Caco-2 (cell line): ENCODE measurements around the gene CCL13. TPM values are rescaled to one million over a fixed set of nuclear protein-coding genes. Genes with fewer than 3 reads are reported as not detected.

Experiments used
- BruUV-seq: library from RNA; stranded (reverse); fragments of 400-500 nt; replicated peaks from 2 replicates; lab custom pipeline; 2021; lab: Mats Ljungman, UMichigan
- CTCF ChIA-PET: fragments of 300-600 bp; sonication (Branson Sonifier 250); formaldehyde crosslinking; loops from one replicate; lab custom pipeline; 2022; ENCODE audit warnings: antibody characterized with exemption; lab: Charles Lee
- POLR2A ChIA-PET: fragments of 300-600 bp; sonication (Branson Sonifier 250); formaldehyde crosslinking; loops from one replicate; lab custom pipeline; 2022; ENCODE audit warnings: antibody characterized with exemption; lab: Charles Lee
- DNase-seq, 2 experiments: peaks; one replicate each; pipeline versions ENCODE4 v3.0.0 to v3.0.0-alpha.2; 2020 to 2022
- H3K27me3 ChIP-seq: replicated peaks from 2 replicates; pipeline ENCODE4 v1.6.0; 2011; ENCODE audit warnings: low read length; ENCODE audit not compliant: control insufficient read depth, insufficient read depth
- H3K36me3 ChIP-seq: 2 replicates; pipeline ENCODE4 v1.5.1; 2011; ENCODE audit warnings: low read length; ENCODE audit not compliant: control insufficient read depth, insufficient read depth
- H3K4me1 ChIP-seq: fragments of 250-450 bp; sonication (Bioruptor Pico); 2 replicates; pipeline ENCODE4 v1.5.1; 2020; ENCODE audit warnings: mild to moderate bottlenecking
- H3K4me3 ChIP-seq: 2 replicates; pipeline ENCODE4 v1.5.1; 2011; ENCODE audit warnings: low read depth, mild to moderate bottlenecking, control low read depth, low read length
- H3K9me3 ChIP-seq: fragments of 250-450 bp; sonication (Bioruptor Pico); 2 replicates; pipeline ENCODE4 v1.5.1; 2020; ENCODE audit warnings: mild to moderate bottlenecking, moderate library complexity
- H3K27ac Mint-ChIP-seq: one replicate; pipeline ENCODE4 v1.8.0; 2022; ENCODE audit warnings: mixed read lengths; ENCODE audit not compliant: unreplicated experiment
- H3K27me3 Mint-ChIP-seq: one replicate; pipeline ENCODE4 v1.8.0; 2022; ENCODE audit warnings: mixed read lengths; ENCODE audit not compliant: insufficient read depth, unreplicated experiment
- H3K36me3 Mint-ChIP-seq: one replicate; pipeline ENCODE4 v1.8.0; 2022; ENCODE audit warnings: mild to moderate bottlenecking, mixed read lengths; ENCODE audit not compliant: insufficient read depth, unreplicated experiment
- H3K4me1 Mint-ChIP-seq: one replicate; pipeline ENCODE4 v1.8.0; 2022; ENCODE audit warnings: low read depth, mixed read lengths; ENCODE audit not compliant: unreplicated experiment
- H3K4me3 Mint-ChIP-seq: one replicate; pipeline ENCODE4 v1.8.0; 2022; ENCODE audit warnings: mild to moderate bottlenecking, moderate library complexity, mixed read lengths; ENCODE audit not compliant: unreplicated experiment
- H3K9me3 Mint-ChIP-seq: one replicate; pipeline ENCODE4 v1.8.0; 2022; ENCODE audit warnings: mixed read lengths; ENCODE audit not compliant: unreplicated experiment
- intact Hi-C: fragments of 100-400 bp; cut with micrococcal nuclease; formaldehyde crosslinking; loops from one replicate; pipeline ENCODE4 v1.10.0; 2022; ENCODE audit not compliant: unreplicated experiment
- total RNA-seq: library from RNA; stranded (reverse); gene quantifications from 2 replicates; pipeline ENCODE4 v1.2.3, GENCODE V29; 2022
- TF ChIP-seq, protein P1 (sequence below), 2 experiments: fragments of 200-600 bp in 1 of 2; IDR thresholded peaks; 1 replicate in 1 of 2; 2 replicates in 1 of 2; pipeline versions ENCODE4 v1.5.1 to v1.8.0; 2011 to 2022; ENCODE audit warnings: antibody characterized with exemption in 1 of 2, control low read depth in 1 of 2, inconsistent platforms in 1 of 2, low read depth in 1 of 2, low read length in 1 of 2, mild to moderate bottlenecking in 1 of 2, moderate library complexity in 1 of 2; ENCODE audit not compliant: insufficient read depth in 1 of 2, severe bottlenecking in 1 of 2, unreplicated experiment in 1 of 2

The CCL13 gene
- total RNA-seq, 1 experiment from 2014 or later, result not detected

GRCh38 chr17:34397265-34397664 lies 41.0 kb downstream of the CCL13 start:
- Mint-ChIP-seq H3K27me3 (peaks cover 33% of the 10 kb centered on the region), H3K4me1 (no peaks in the 10 kb centered on the region), H3K36me3 (no peaks in the 10 kb centered on the region), H3K9me3 (no peaks in the 10 kb centered on the region), H3K27ac (no peak overlapping the region), H3K4me3 (no peak overlapping the region)
- CTCF ChIA-PET, result no interaction called here
- no peak for DNase-seq
- Histone ChIP-seq H3K36me3 (no peaks in the 10 kb centered on the region), H3K27me3 (no peaks in the 10 kb centered on the region), H3K9me3 (no peaks in the 10 kb centered on the region), H3K4me3 (no peak overlapping the region), H3K4me1 (no peaks in the 10 kb centered on the region)
- POLR2A ChIA-PET, result no interaction called here
- BruUV-seq, result no TSS peak
- intact Hi-C loops, result no loop called here
- TF ChIP-seq, protein P1, sequence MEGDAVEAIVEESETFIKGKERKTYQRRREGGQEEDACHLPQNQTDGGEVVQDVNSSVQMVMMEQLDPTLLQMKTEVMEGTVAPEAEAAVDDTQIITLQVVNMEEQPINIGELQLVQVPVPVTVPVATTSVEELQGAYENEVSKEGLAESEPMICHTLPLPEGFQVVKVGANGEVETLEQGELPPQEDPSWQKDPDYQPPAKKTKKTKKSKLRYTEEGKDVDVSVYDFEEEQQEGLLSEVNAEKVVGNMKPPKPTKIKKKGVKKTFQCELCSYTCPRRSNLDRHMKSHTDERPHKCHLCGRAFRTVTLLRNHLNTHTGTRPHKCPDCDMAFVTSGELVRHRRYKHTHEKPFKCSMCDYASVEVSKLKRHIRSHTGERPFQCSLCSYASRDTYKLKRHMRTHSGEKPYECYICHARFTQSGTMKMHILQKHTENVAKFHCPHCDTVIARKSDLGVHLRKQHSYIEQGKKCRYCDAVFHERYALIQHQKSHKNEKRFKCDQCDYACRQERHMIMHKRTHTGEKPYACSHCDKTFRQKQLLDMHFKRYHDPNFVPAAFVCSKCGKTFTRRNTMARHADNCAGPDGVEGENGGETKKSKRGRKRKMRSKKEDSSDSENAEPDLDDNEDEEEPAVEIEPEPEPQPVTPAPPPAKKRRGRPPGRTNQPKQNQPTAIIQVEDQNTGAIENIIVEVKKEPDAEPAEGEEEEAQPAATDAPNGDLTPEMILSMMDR (IDR thresholded peaks at IDR 0.05; ENCODE audit: insufficient read depth in 1 of 2, low read depth in 1 of 2, low read length in 1 of 2, severe bottlenecking in 1 of 2, unreplicated experiment in 1 of 2), result no peak

- Histone ChIP-seq H3K27me3 (no peaks in the 10 kb centered on the region; the same call in 1 of the 2 replicates), H3K4me3 (no peak overlapping the region), H3K9me3 (no peaks in the 10 kb centered on the region), H3K36me3 (no peaks in the 10 kb centered on the region), H3K4me1 (no peaks in the 10 kb centered on the region)
- H3K9me3 Mint-ChIP-seq, result no peaks in the 10 kb centered on the region
- intact Hi-C loops, result no loop called here
- POLR2A ChIA-PET, result no interaction called here
- no TSS peak for BruUV-seq
- TF ChIP-seq, protein P1 (IDR thresholded peaks at IDR 0.05; ENCODE audit: insufficient read depth in 1 of 2, low read depth in 1 of 2, low read length in 1 of 2, severe bottlenecking in 1 of 2, unreplicated experiment in 1 of 2), result no peak
- peaks cover 31% of the 10 kb centered on the region for H3K27me3 Mint-ChIP-seq
- H3K27ac Mint-ChIP-seq, result no peak overlapping the region
- H3K36me3 Mint-ChIP-seq, result no peaks in the 10 kb centered on the region
- no peak for DNase-seq
- no peaks in the 10 kb centered on the region for H3K4me1 Mint-ChIP-seq
- CTCF ChIA-PET, result no interaction called here
- no peak overlapping the region for H3K4me3 Mint-ChIP-seq
Measured at GRCh38 chr17:34398990-34399389, 42.7 kb downstream of the CCL13 start.

- TF ChIP-seq, protein P1 (IDR thresholded peaks at IDR 0.05; ENCODE audit: insufficient read depth in 1 of 2, low read depth in 1 of 2, low read length in 1 of 2, severe bottlenecking in 1 of 2, unreplicated experiment in 1 of 2), result no peak
- Mint-ChIP-seq H3K4me1 (no peaks in the 10 kb centered on the region), H3K4me3 (no peak overlapping the region), H3K36me3 (no peaks in the 10 kb centered on the region), H3K27me3 (peaks cover 26% of the 10 kb centered on the region), H3K27ac (no peak overlapping the region), H3K9me3 (no peaks in the 10 kb centered on the region)
- intact Hi-C loops, result no loop called here
- ChIA-PET POLR2A (no interaction called here), CTCF (no interaction called here)
- H3K4me1 ChIP-seq, result no peaks in the 10 kb centered on the region
- no peaks in the 10 kb centered on the region; the same call in 1 of the 2 replicates for H3K27me3 ChIP-seq
- H3K9me3 ChIP-seq, result no peaks in the 10 kb centered on the region
- no peak overlapping the region for H3K4me3 ChIP-seq
- no peak for DNase-seq
- no peaks in the 10 kb centered on the region for H3K36me3 ChIP-seq
- BruUV-seq, result no TSS peak
Measured at GRCh38 chr17:34399725-34400124, 43.4 kb downstream of the CCL13 start.
